ENCODE measurements around the gene IFFO2.
"Not testable (repeated sequence)": the region's sequence is repeated elsewhere in the genome, so short reads cannot be mapped to it uniquely, and the experiment has no call there.

IFFO2 gene

GRCh38 chr1:18917071-18917799 is 39.2 kb downstream of the IFFO2 start:
- DNase-seq: no peak

- DNase-seq: no peak
Measured at GRCh38 chr1:18915341-18915740, 41.1 kb downstream of the IFFO2 start.

DNA sequence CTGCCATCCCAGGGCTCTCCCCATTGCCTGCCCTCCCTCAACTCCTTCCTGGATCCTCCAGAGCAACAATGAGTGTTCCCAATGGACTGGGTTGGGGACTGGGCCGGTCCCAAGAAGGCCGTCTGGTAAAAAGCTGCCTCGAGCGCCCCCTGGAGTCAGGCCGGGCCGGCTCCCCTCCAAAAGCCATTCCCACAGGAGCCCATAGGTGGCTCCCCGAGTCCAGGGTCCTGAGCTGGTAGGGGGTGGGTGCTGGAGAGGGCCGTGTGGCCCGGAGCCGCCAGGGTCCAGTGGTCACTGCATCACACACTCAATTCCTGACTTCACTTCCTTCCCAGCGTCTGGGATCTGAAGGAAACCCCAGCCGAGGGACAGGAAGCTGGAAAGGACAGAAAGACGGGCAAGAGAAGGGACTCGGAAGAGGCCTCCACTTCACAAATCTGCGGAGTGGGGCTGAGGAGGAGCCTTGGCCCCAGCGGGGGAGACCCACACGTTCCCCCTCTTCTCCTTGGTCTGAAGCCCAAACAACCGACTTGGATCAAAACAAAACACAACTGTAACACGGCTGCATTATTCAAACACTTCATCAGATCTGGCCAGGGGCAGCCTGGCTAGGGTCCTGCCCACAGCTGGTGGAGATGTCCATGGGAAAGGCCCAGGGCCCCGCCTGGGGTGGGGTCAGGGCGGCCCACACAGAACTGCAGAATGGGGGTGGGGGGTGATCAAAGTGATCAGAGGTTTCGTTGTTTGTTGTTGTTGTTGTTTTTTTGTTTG is 43.2 kb downstream of the IFFO2 start:
- DNase-seq: peak; percentile 75

DNA sequence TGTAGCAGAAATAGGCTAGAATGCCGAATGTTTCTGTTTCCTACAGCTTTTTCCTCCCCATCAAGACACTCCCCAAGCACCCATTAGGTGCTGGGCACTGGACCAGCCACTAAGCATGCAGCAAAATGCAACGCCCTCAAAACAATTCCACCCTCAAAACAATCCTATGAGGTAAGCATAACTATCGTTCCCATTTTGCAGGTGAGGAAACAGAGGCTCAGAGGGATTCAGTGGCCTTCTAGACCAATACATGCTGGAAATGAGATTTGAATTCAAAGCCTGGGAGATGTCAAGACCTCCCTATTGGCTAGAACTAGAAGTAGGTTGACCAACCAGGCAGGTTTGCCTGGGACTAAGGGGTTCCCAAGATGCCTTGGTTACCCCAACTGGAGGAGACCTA is 43.9 kb downstream of the IFFO2 start:
- no peak for DNase-seq

GRCh38 chr1:18908911-18909771 is 47.3 kb downstream of the IFFO2 start:
- no peak for DNase-seq

- no peak for DNase-seq
Measured at GRCh38 chr1:18907917-18908845, 48.3 kb downstream of the IFFO2 start.

DNA sequence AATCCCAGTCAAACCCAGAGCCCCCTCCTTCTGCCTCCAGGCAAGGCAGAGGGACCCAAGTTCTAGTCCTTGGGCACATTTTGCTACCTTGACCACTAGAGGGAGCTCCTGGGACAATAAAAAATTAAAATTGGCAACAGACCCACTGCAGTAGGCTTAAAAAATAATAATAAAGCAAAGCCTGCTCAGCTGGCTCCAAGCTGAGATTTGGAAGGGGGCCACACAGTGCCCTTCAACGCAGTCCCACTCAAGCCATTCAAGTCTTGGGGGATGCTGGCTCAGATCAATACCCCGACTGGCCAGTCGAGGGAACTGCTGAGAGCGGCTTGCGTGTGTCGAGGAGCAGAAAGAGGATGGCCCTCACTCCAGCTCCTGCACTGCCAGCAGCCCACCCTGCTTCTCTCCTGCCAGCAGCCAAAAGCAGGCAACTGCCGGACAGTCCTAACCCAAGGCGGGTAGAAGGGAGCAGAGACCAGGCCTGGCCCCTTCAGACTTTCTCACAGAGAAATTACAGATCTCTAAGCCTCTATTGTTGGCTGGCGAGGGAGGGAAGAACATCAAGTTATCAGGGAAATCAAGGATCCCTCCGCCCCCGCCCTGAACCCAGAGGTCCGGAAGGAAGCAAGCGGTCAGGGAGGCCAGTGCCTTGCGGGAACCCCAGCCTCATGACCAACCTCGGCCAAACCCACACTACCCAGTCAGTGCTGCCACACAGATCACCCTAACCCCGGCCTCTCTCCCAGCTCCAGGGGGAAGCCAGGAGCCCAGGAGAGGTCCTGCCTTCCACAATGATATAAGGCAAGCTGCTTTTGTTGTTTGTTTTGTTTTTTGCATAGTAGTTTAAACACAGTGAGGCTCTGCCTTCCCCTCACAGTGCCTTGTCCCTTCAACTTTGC is 49.2 kb downstream of the IFFO2 start:
- peak; percentile 78 for DNase-seq

- no peak for DNase-seq
Measured at GRCh38 chr1:18903291-18903756, 53.2 kb downstream of the IFFO2 start.

DNA sequence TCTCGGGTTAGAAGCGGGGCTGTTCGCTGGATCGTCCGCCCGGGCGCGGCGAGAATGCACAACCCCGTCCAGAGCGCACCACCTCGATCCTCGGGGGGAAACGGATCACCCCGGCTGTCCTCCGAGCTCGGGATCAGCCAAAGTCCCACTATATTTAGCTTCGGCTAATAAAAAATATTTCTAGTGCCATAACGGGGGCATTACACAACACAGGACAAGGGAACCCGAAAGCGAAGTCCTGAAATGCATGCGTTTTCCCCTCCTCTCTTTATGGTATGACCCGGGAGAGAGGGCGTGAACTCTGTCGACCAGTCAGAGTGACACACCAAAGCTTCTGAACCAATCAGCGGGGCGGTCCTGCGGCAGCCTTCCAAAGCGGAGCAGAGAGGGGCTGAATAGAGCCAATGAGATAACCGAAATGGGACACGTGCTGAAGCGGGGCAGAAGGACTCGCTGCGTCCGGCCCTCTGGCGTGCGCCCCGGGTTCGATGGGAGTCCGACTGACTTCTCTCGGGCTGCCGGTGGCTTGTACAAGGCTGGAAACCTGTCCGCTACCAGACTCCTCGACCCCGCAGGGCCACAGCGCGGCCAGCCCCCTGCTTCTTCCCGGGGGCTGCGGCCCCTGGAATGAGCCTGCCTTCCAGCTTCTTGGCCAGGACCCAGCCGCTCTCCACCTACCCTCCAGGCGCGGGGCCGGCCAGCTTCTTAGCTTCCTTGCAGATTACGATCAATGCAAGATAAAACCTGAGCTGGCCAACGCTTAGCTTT is 53.8 kb downstream of the IFFO2 start, which contains the start of gene ALDH4A1:
ALDH4A1 (minus strand) TSS at position 33 of the 768 bp plus-strand sequence; CDS start at position 1, 32 bp downstream.
- peak; percentile 98 for DNase-seq

DNA sequence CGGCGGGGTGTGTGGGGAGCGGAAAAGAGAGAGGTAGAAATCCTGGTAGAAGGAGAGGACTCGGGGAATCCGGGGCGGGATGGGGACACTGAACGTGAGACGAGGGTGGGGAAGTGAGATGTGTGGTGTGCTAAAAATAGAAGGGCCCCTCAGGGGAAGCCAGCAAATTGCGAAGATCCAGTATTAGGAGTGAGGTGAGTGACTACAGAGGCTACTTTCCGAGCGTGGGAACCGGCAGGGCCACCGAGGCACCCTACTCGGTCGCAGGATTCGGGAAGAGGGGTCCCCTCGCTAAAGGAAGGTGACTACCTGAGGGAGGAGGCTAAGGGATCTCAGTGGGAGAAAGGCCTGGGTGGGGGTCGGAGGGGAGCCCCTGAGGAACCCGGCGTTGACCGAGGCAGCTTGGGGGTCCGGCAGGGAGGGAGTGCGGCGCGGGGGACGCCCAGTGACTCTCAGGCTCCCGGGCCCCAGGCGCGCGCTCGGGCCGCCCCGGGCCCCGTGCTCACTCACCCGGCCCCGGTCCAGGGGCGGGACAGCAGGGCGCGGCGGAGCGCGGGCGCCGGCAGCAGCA is 54.4 kb downstream of the IFFO2 start:
- no peak for DNase-seq

DNA sequence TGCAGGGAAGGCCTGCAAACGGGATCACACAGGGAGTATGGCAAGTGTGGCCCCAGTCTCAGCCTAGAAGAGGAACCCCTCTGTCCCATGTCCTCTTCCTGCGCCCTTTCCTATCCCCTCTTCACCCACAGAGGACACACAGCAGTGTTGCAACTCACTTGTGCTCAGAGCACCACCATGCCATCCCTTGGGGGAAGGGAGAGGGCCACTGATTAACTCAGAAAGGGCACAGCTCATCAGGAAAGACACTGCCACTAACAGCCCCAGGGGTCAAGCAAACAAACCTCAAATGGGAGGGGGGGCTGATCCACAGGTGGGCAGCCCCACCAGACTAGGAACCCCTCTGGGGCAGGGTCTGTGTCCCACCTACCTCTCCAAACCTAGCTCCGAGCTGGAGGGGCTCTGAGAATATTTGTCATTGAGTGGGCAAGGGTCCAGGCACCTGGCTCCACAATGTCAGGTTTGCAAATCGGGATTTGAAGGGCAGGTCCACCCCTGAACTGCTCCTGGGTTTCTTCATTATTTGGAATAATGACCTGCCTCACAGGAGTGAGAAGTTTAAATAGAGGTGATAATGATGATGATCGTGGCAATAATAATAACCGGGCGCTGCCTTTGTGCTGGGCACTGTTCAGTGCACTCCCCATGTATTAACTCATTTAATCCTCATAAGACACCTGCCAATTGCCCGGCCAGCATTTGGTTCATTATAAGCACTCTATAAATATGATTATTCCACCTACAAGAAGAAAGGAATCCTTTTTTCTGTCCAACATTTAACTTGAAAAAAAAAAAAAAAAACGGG is 55.1 kb downstream of the IFFO2 start:
- DNase-seq: no peak

GRCh38 chr1:18900303-18900841 is 56.1 kb downstream of the IFFO2 start:
- DNase-seq: no peak

DNA sequence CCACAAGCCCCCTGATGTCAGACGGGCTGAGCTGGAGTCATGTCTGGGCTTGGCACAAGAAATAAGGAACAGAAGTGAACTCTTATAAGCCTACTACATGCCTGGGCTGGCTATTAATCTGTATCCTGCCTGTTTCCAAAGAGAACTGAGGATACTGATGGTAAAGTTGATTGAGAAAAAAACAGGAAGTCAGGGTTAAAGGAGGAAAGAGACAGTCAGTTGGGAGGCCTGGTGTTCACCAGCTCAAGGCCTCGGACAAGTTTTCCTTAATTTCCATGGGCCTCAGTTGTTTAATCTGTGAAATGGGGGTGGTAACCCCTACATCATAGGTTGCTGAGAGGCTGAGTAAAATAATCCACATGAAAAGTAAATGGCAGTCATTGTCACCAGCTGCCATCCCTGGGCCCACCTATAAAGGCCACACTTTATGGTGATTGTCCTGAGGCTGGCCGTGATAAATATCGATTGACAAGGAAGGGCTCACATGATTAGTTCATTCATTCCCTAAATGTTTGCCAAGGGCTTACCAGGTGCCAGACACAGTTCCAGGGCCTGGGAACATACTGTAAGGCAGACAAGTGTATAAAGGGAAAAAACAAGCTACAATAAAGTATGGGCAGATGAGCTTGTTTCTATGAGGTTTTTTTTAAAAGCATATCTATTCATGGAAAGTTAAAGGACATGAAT is 57.0 kb downstream of the IFFO2 start:
- no peak for DNase-seq

DNA sequence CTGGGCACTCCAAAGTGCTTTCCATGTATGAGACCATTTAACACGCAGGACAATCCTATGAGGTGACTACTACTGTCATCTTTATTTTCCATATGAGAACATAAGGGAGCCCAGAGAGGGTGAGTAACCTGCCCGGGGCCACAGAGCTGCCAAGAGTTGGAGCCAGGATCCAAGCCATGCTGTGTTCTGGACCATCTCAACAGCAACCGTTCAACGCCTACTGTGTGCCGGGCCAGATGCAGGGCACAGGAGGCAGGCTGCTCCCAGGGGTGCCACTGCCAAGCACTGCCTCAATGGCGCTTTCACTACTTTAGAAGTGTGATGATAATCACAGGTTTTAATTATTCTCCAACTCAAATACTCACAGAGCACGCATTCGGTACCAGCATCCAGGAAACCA is 57.9 kb downstream of the IFFO2 start:
- DNase-seq: no peak

- DNase-seq: no peak
Measured at GRCh38 chr1:18895317-18895716, 61.2 kb downstream of the IFFO2 start.

DNA sequence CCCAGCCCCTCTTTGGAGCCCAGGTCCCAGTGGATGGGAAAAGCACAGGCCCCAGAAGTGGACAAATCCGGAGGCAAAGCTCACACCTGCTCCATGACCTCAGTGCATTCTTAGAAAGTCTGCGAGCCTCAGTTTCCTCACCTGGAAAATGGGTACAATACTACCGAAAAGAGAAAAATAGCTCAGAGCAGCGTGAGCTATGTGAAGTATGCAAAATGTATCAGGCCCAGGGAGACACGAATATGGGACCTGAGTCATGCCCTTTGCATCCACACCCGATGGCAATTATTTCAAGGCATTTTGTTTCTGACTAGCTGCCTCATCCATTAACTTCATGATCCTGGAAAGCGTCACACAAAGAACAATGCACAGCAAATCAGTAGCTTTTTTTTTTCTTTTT is 63.4 kb downstream of the IFFO2 start:
- no peak for DNase-seq

GRCh38 chr1:18891858-18892257 is 64.6 kb downstream of the IFFO2 start:
- DNase-seq: not testable (repeated sequence)

GRCh38 chr1:18891426-18891780 is 65.1 kb downstream of the IFFO2 start:
- DNase-seq: no peak
